SK-N-DZ (cell line): ENCODE measurements around the gene ZNF281.
"Not testable (repeated sequence)": the region's sequence is repeated elsewhere in the genome, so short reads cannot be mapped to it uniquely, and the experiment has no call there.

Experiments
- DNase-seq: peaks from one replicate; pipeline ENCODE4 v3.0.0-alpha.2; 2015; ENCODE audit warnings: low spot score

ZNF281 gene

GRCh38 chr1:200428482-200429205 is 18.8 kb upstream of the ZNF281 start:
- DNase-seq, result no peak

DNA sequence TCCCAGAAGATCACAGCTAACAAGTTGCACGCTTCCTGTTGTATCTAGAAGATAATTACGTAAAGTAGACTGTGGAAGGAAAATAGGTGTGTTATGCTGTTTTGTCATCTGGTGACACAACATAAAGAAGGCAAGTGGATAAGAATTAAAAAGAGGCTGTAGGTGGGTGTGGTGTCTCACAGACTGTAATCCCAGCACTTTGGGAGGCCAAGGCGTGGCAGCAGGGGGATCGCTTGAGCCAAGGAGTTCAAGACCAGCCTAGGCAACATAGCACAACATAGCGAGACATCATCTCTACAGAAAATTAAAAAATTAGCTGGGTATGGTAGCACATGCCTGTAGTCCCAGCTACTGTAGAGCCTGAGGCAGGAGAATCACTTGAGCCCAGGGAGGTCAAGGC is 17.9 kb upstream of the ZNF281 start:
- DNase-seq, result no peak

DNA sequence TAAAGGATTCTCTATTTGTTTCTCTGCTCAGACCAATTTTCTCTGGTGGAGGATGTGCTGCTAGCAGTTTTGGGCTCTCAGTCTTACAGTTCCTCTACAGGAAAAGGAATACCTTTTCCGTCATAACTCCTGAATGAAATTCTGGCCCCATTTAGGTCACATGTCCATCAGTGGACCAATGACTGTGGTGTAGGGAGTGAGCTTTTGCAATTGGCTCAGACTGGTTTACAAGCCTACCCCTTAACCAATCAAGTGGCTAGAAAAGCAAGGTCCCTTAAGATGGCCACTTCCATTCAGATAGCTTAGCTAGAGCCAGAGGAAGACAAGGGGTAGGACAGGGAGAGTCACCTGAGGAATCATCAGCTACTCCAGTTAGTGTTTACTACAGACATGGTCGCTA is 16.4 kb upstream of the ZNF281 start:
- no peak for DNase-seq

DNA sequence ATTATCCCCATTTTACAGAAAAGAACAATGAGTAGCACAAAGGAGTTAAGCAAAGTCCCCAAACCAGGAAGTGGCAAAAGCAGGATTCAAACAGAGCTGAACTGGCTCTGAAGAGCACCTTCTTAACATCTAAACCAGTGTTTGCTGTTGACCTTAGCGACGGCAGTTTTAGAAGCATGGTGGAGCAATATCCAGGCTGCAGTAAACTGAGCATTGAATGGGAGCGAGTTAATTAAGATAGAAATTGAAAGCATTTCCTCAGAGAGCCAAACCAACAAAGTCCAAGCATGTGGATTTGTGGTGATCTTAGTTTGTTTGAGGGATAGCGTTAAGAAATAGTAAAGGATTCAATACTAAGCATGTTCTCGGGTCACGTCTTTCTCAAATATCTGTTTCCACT is 13.4 kb upstream of the ZNF281 start:
- no peak for DNase-seq

DNA sequence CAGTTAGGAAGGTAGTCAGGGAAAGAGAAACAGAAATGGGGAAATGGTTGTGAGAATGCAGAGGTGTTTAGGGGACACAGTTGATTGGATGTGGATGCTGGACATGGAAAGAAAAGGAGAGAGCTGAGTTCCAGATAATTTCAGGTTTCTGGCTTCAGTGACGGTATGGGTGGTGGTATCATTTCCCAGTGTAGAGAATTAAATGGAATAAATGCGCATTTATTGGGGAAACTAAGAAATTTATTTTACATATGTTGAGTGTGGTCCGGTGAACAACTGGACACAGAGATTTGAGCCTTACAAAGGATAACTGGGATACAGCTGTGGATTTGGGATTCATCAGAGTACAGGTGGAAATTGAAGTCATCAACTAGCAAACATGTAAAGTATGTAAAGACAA is 12.4 kb upstream of the ZNF281 start:
- no peak for DNase-seq

DNA sequence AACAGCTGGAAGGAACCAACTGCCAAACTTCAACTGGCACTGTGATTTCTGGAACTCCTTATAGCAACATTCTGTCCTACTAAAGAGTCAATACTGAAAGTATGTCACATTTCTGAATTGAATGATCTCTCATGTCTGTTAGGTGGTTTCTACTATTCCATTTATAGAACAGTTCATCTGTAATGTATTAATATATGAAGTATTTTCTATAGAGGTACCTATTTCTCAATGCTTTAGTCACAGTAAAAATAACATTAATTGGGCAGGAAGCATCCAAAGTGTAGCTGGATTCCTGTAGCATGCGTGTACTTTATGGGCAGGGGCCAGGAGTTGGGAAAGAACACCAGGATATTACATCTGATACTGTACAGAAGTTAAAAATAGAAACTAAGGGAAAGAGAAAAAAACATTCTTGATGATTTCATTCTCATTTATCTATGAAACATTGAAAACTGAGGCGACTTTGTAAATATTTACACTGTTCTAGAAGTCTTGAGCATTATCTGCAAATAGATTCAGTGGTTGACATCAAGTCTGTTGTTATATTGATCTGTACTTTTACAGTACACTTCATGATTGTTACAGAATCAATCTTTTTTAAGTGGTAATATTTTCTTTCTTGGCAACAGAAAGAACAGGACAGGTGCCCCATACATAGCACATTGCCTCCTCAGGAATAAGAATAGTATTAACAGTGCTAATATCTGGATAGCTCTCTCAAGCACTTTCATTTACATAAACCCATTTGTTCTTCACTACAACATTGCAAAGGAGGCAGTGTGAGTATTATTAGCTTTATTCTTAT is 6.2 kb upstream of the ZNF281 start:
- DNase-seq, result no peak

- DNase-seq, result no peak
Observed at GRCh38 chr1:200415227-200415626, 5.4 kb upstream of the ZNF281 start.

GRCh38 chr1:200414657-200415056 is 4.8 kb upstream of the ZNF281 start:
- no peak for DNase-seq

DNA sequence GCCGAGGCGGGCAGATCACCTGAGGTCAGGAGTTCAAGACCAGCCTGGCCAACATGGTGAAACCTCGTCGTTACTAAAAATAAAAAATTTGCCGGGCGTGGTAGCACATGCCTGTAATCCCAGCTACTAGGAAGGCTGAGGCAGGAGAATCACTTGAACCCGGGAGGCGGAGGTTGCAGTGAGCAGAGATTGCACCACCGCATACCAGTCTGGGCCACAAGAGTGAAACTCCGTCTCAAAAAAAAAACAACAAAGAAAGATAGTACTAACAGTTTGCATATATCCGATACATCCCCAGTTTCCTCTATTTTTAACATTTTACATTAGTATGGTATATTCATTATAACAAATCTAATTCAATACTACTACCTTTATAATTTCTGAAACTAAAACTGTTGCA is 3.9 kb upstream of the ZNF281 start:
- not testable (repeated sequence) for DNase-seq

- DNase-seq, result no peak
Observed at GRCh38 chr1:200411406-200412257, 1.8 kb upstream of the ZNF281 start.

GRCh38 chr1:200410566-200410878 is 686 bp upstream of the ZNF281 start:
- no peak for DNase-seq

- no peak for DNase-seq
Observed at GRCh38 chr1:200409203-200409760, 554 bp downstream of the ZNF281 start.

- no peak for DNase-seq
Observed at GRCh38 chr1:200406161-200406797, 3.6 kb downstream of the ZNF281 start.

DNA sequence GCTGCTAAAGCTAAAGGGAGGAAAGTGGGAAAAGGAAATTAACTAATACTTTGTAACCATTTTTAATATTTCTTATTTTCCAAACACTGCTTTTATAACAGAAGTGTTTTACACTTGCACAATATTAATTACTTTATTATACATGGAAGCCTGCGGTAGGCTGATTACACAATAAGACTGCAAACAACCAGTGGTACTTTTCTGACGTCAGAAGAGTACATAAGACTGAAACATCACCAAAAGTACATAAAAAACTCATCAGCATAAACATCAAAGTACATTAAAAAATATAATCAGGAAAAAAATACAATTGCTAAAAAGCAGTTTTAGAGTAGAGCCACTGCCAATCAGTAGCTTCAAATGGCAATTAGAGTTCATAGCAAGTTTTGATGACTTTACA is 4.6 kb downstream of the ZNF281 start:
- no peak for DNase-seq

DNA sequence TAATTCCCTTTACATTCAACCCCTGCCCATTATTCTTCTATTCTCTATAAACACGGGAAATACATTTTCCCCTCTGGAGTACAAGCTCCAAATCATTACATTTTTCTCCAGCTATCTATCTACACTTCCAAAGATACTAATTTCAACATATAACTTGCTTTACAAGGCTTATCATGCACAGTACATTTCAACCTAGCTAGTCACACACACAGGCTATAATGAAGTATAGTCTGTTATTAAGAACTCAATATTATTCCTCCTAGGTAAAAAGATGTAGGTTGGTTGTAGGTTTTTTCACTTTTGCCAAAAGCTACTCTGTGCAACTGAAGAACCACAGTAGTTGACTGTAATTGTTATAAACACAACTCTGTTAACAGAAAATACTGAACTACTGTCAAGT is 8.1 kb downstream of the ZNF281 start:
- no peak for DNase-seq

DNA sequence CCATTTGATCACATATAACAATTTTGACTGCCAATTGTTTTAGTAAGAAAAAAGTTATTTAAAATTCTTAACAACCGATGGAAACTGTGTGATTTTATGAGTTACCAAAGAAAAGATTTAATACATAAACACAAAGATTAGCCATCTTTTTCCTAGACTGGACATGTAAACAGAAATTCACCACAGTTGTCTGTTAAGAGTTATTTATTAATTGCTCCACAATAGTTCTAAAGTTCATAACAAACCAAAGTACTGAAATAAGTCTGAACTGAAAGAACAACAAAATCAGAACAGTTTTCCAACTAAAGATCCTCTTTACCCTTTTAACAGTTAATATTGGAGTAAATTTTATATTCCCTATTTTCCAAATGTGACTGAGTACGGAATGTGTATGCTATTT is 8.6 kb downstream of the ZNF281 start:
- no peak for DNase-seq

DNA sequence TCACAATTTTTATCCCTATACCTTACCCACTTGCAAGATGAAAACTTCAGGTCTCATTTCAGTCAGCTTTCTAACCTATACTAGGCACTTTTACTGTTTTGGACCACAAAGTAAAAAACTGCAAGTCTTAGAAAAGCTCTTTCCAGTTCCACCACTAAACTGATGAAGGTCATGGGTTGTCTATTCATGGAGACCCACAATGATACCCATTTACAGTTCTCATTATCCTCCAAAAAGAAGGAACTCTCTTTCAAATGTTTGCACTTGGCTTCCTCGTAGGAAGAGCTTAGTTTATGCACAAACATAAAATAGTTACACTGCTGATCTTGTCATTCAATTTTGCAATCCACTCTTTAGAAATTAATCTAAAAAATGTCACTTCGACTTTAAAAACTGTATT is 9.3 kb downstream of the ZNF281 start:
- no peak for DNase-seq

- no peak for DNase-seq
Observed at GRCh38 chr1:200399860-200400259, 10.0 kb downstream of the ZNF281 start.

- DNase-seq, result no peak
Observed at GRCh38 chr1:200398373-200398772, 11.5 kb downstream of the ZNF281 start.

DNA sequence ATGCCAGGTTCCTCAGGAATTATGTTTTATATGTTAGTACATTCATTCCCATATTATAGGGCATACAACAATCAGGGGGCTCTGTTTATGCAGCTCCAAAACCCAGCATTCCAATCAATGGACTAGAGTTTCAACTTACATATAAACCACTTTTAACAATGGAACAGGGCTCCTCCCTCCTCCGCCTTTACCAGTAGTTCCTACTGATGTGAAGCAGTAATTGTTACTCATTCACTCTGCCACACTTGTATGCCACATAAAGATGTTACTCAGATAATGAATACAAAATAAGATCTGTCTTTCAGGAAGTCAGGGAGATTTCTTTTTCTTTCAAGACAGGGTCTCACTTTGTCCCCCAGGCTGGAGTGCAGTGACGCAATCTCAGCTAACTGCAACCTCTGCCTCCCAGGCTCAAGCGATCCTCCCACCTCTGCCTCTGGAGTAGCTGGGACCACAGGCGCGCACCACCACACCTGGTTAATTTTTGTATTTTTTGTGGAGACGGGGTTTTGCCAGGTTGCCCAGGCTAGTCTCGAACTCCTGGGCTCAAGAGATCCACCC is 17.1 kb downstream of the ZNF281 start:
- no peak for DNase-seq

- DNase-seq, result no peak
Observed at GRCh38 chr1:200391747-200392146, 18.1 kb downstream of the ZNF281 start.
